Suprapubic skin (tissue), 3 donors: ENCODE measurements around the gene HOXC4.

Experiments
- EP300 ChIP-seq: sonication (generic); formaldehyde crosslinking; IDR thresholded peaks from one replicate; pipeline ENCODE4 v1.6.1; 2017; ENCODE audit warnings: antibody characterized with exemption
- POLR2A ChIP-seq, 2 donors: fragments of 450-650 bp; IDR thresholded peaks; one replicate each; pipeline ENCODE4 v1.6.1; 2017; ENCODE audit warnings: antibody characterized with exemption in 2 of 2, mild to moderate bottlenecking in 2 of 2, moderate library complexity in 2 of 2
- TF ChIP-seq, protein P1 (sequence below), 2 donors: fragments of 200-600 bp in 1 of 2; fragments of 450-650 bp in 1 of 2; sonication (generic) in 1 of 2; IDR thresholded peaks; one replicate each; pipeline ENCODE4 v1.5.1; 2016 to 2019; ENCODE audit warnings: antibody characterized with exemption in 2 of 2, mild to moderate bottlenecking in 1 of 2, moderate library complexity in 1 of 2

DNA sequence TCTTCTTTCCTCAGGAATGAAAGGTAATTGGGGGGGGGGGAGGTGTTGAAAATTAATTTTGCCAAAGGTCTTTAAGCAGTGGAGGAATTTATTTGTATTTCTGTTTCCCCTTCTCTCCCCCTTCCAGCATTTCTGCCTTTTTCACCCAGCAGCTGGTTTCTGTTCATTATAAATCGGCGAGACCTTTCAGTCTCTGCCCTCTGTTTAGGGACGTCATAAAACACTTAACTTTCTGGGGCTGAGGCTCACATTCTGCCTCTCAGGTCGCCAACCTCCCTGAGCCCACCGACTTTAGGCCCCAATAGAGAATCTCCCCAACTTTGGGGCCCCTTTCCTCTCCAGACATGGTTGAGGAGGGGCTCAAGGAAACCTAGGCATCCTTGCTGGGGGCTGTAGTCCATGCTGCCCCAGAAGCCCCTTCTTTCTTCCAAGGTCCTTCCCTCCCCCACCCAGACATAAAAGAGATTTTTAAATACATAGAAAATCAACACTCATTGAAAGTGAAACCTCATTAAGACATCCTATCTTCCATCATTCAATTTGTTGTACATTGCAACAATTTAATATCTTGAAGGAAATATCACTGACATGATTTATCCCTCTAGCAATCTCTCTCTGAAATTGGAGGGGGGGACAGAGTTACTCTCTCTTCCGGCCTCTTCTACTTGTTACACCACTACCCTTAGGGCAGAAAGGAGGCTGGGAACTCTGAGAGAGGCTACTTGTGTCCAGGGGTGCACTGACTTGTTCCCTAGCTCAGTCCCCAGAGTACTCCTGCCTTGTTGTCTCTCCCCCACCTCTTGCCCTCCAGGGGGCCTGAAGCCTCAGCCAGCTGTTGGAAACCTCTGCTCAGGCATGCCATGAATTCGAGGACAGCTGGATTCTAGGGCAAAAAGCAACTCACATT, 27.9 kb upstream of the HOXC4 start:
- TF ChIP-seq, protein P1, sequence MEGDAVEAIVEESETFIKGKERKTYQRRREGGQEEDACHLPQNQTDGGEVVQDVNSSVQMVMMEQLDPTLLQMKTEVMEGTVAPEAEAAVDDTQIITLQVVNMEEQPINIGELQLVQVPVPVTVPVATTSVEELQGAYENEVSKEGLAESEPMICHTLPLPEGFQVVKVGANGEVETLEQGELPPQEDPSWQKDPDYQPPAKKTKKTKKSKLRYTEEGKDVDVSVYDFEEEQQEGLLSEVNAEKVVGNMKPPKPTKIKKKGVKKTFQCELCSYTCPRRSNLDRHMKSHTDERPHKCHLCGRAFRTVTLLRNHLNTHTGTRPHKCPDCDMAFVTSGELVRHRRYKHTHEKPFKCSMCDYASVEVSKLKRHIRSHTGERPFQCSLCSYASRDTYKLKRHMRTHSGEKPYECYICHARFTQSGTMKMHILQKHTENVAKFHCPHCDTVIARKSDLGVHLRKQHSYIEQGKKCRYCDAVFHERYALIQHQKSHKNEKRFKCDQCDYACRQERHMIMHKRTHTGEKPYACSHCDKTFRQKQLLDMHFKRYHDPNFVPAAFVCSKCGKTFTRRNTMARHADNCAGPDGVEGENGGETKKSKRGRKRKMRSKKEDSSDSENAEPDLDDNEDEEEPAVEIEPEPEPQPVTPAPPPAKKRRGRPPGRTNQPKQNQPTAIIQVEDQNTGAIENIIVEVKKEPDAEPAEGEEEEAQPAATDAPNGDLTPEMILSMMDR (IDR thresholded peaks at IDR 0.05), result no peak
- TF ChIP-seq POLR2A (IDR thresholded peaks at IDR 0.05) (no peak), EP300 (no peak)
